HCT116 (cell line): ENCODE data around the gene APBA1. TPM values are rescaled to one million over a fixed set of nuclear protein-coding genes. Genes with fewer than 3 reads are reported as not detected.

Experiments used
- ATAC-seq: fragments of 200-7000 bp; cut with Tn5 transposase; 2 replicates; pipeline ENCODE4 v1.9.1; 2020; ENCODE audit warnings: mild to moderate bottlenecking, moderate library complexity
- BruUV-seq: library from RNA; stranded (reverse); fragments of 400-500 nt; replicated peaks from 2 replicates; lab custom pipeline; 2021; lab: Mats Ljungman, UMichigan
- CTCF ChIA-PET: fragments of 300-600 bp; sonication (Branson Sonifier 250); formaldehyde crosslinking; loops from one replicate; lab custom pipeline; 2021; ENCODE audit warnings: antibody characterized with exemption; lab: Charles Lee
- POLR2A ChIA-PET: fragments of 300-600, 350-600 bp; sonication (Branson Sonifier 250); formaldehyde crosslinking; loops from one replicate; lab custom pipeline; 2021; ENCODE audit warnings: antibody characterized with exemption; lab: Charles Lee
- RAD21 ChIA-PET, 2 experiments: fragments of 300-600 bp; sonication (Branson Sonifier 250); formaldehyde crosslinking; loops; one replicate each; lab custom pipeline; 2023; ENCODE audit warnings: low total read pairs in 2 of 2; ENCODE audit not compliant: uncharacterized antibody in 2 of 2, unreplicated experiment in 2 of 2, low non-redundant PET in 1 of 2; lab: Charles Lee
- DNase-seq: peaks from one replicate; pipeline ENCODE4 v3.0.0-alpha.2; 2010; ENCODE audit warnings: low read depth, low spot score
- H2AFZ ChIP-seq: fragments of 200-600 bp; shearing (Covaris generic), sonication (generic); 2 replicates; pipeline ENCODE4 v1.6.1; 2017; ENCODE audit warnings: low read depth, mixed run types, mixed read lengths, antibody characterized with exemption, low read length; ENCODE audit not compliant: poor library complexity, severe bottlenecking
- H3K27ac ChIP-seq: 2 replicates; pipeline ENCODE4 v1.5.1; 2012; ENCODE audit warnings: low read depth, low read length
- H3K27me3 ChIP-seq: fragments of 200-600 bp; sonication (generic); 2 replicates; pipeline ENCODE4 v1.6.1; 2016; ENCODE audit warnings: mixed run types, low read length, mixed read lengths; ENCODE audit not compliant: insufficient read depth
- H3K36me3 ChIP-seq, 2 experiments: fragments of 200-500 bp in 1 of 2; fragments of 200-600 bp in 1 of 2; sonication (Bioruptor generic) in 1 of 2; sonication (generic) in 1 of 2; 2 replicates each; pipeline versions ENCODE4 v1.5.1 to v1.6.1; 2014 to 2016; ENCODE audit warnings: low read length in 2 of 2, inconsistent platforms in 1 of 2, mixed read lengths in 1 of 2, mixed run types in 1 of 2; ENCODE audit not compliant: insufficient read depth in 2 of 2, control insufficient read depth in 1 of 2
- H3K4me1 ChIP-seq, 2 experiments: fragments of 200-600 bp in 1 of 2; sonication (generic) in 1 of 2; 2 replicates each; pipeline versions ENCODE4 v1.5.1 to v1.6.1; 2012 to 2017; ENCODE audit warnings: low read length in 2 of 2, inconsistent platforms in 1 of 2, mild to moderate bottlenecking in 1 of 2, mixed read lengths in 1 of 2, mixed run types in 1 of 2, moderate library complexity in 1 of 2; ENCODE audit not compliant: insufficient read depth in 2 of 2, control insufficient read depth in 1 of 2
- H3K4me2 ChIP-seq: fragments of 200-600 bp; sonication (generic); 2 replicates; pipeline ENCODE4 v1.6.1; 2017; ENCODE audit warnings: mixed run types, low read length, mixed read lengths
- H3K4me3 ChIP-seq, 2 experiments: fragments of 200-600 bp in 1 of 2; sonication (generic) in 1 of 2; replicated peaks in 1 of 2; 2 replicates each; pipeline ENCODE4 v1.5.1; 2011 to 2016; ENCODE audit warnings: low read length in 2 of 2, control low read depth in 1 of 2, low read depth in 1 of 2, mild to moderate bottlenecking in 1 of 2, mixed read lengths in 1 of 2, mixed run types in 1 of 2
- H3K79me2 ChIP-seq: fragments of 200-600 bp; sonication (generic); 2 replicates; pipeline ENCODE4 v1.6.1; 2017; ENCODE audit warnings: mild to moderate bottlenecking, mixed run types, low read length, moderate library complexity, mixed read lengths; ENCODE audit not compliant: insufficient read depth
- H3K9ac ChIP-seq: fragments of 200-600 bp; sonication (generic); 2 replicates; pipeline ENCODE4 v1.6.1; 2016; ENCODE audit warnings: low read length, mixed read lengths
- H3K9me2 ChIP-seq: fragments of 200-600 bp; sonication (generic), shearing (Covaris generic); 2 replicates; pipeline ENCODE4 v1.6.1; 2017; ENCODE audit warnings: mixed run types, mild to moderate bottlenecking, moderate library complexity; ENCODE audit not compliant: insufficient read depth
- H3K9me3 ChIP-seq, 2 experiments: fragments of 200-500 bp in 1 of 2; fragments of 200-600 bp in 1 of 2; sonication (Bioruptor generic) in 1 of 2; sonication (generic) in 1 of 2; 2 replicates each; pipeline ENCODE4 v1.6.1; 2014 to 2017; ENCODE audit warnings: low read length in 2 of 2, mixed read lengths in 2 of 2, inconsistent platforms in 1 of 2, low read depth in 1 of 2, mild to moderate bottlenecking in 1 of 2, mixed run types in 1 of 2, moderate library complexity in 1 of 2; ENCODE audit not compliant: control insufficient read depth in 1 of 2, insufficient read depth in 1 of 2
- H4K20me1 ChIP-seq: fragments of 200-600 bp; sonication (generic), shearing (Covaris generic); 2 replicates; pipeline ENCODE4 v1.6.1; 2017; ENCODE audit warnings: mixed run types, mild to moderate bottlenecking, moderate library complexity; ENCODE audit not compliant: insufficient read depth
- ATF3 ChIP-seq: IDR thresholded peaks from 2 replicates; pipeline ENCODE4 v1.6.1; 2012
- CBX3 ChIP-seq: IDR thresholded peaks from 2 replicates; pipeline ENCODE4 v1.6.1; 2012; ENCODE audit warnings: low read depth
- CTCF ChIP-seq, 3 experiments: fragments of 200-600 bp in 1 of 3; sonication (generic) in 1 of 3; IDR thresholded peaks in 2 of 3; conservative IDR thresholded peaks in 1 of 3; 2 replicates each; pipeline ENCODE4 v1.5.1; 2012 to 2017; ENCODE audit warnings: low read depth in 2 of 3, low read length in 2 of 3, antibody characterized with exemption in 1 of 3, borderline replicate concordance in 1 of 3, control low read depth in 1 of 3, mild to moderate bottlenecking in 1 of 3, mixed read lengths in 1 of 3, mixed run types in 1 of 3, moderate library complexity in 1 of 3; ENCODE audit not compliant: insufficient read depth in 1 of 3
- ELF1 ChIP-seq: IDR thresholded peaks from 2 replicates; pipeline ENCODE4 v1.6.1; 2012; ENCODE audit warnings: low read depth, borderline replicate concordance
- EZH2 ChIP-seq: fragments of 200-600 bp; sonication (generic); IDR thresholded peaks from 2 replicates; pipeline ENCODE4 v1.6.1; 2017; ENCODE audit warnings: antibody characterized with exemption, mixed run types
- FOSL1 ChIP-seq: IDR thresholded peaks from 2 replicates; pipeline ENCODE4 v1.6.1; 2012; ENCODE audit warnings: low read depth
- JUND ChIP-seq: IDR thresholded peaks from 2 replicates; pipeline ENCODE4 v1.6.1; 2012
- POLR2AphosphoS5 ChIP-seq: IDR thresholded peaks from 2 replicates; pipeline ENCODE4 v1.6.1; 2011; ENCODE audit warnings: mild to moderate bottlenecking, low read depth, low read length, moderate library complexity
- REST ChIP-seq: IDR thresholded peaks from 2 replicates; pipeline ENCODE4 v1.6.1; 2012; ENCODE audit warnings: low read depth
- SIN3A ChIP-seq: IDR thresholded peaks from 2 replicates; pipeline ENCODE4 v1.6.1; 2012; ENCODE audit warnings: low read depth
- SP1 ChIP-seq: IDR thresholded peaks from 2 replicates; pipeline ENCODE4 v1.6.1; 2012; ENCODE audit warnings: low read depth
- SRF ChIP-seq: IDR thresholded peaks from 2 replicates; pipeline ENCODE4 v1.6.1; 2012; ENCODE audit warnings: low read depth
- ZFX ChIP-seq: fragments of 450-650 bp; IDR thresholded peaks from 2 replicates; pipeline ENCODE4 v1.6.1; 2017
- intact Hi-C: fragments of 100-400 bp; cut with micrococcal nuclease; formaldehyde crosslinking; loops from 2 replicates; pipeline ENCODE4 v1.10.0; 2022
- total RNA-seq: library from RNA; stranded (reverse); gene quantifications from one replicate; pipeline ENCODE4 v1.2.1, GENCODE V29; 2021; ENCODE audit not compliant: unreplicated experiment

Gene APBA1
- total RNA-seq, 1 experiment from 2014 or later: 0.20 TPM

- ChIA-PET CTCF (no interaction called here), POLR2A (no interaction called here), RAD21 (no interaction called here)
- no peaks in the 10 kb centered on the region for H3K4me1 ChIP-seq
- H3K9me2 ChIP-seq: no peaks in the 10 kb centered on the region
- BruUV-seq: no TSS peak
- no peak overlapping the region for H3K4me3 ChIP-seq
- ATAC-seq (no peak), DNase-seq (no peak)
- H3K79me2 ChIP-seq: no peaks in the 10 kb centered on the region
- no peak overlapping the region for H3K27ac ChIP-seq
- intact Hi-C loops: no loop called here
- no peak overlapping the region for H3K9ac ChIP-seq
- peaks cover 42% of the 10 kb centered on the region for H3K27me3 ChIP-seq
- TF ChIP-seq REST (no peak), EZH2 (no peak), CTCF (IDR thresholded peaks at IDR 0.05 in 2 of 3, conservative IDR thresholded peaks at IDR 0.05 in 1 of 3; ENCODE audit: borderline replicate concordance in 1 of 3, insufficient read depth in 1 of 3, low read depth in 2 of 3, low read length in 2 of 3) (no peak), SIN3A (no peak), ZFX (no peak), CBX3 (no peak), POLR2AphosphoS5 (no peak), ATF3 (no peak), JUND (no peak), SP1 (no peak), SRF (no peak), FOSL1 (no peak), ELF1 (no peak)
- TF ChIP-seq, all 23 proteins: peak for 0
- H3K36me3 ChIP-seq: no peaks in the 10 kb centered on the region
- H4K20me1 ChIP-seq: no peaks in the 10 kb centered on the region
- H3K4me2 ChIP-seq: no peak overlapping the region
- H2AFZ ChIP-seq: no peak overlapping the region
- H3K9me3 ChIP-seq: no peaks in the 10 kb centered on the region
These were observed 78.9 kb downstream of the APBA1 start for GRCh38 chr9:69593301-69593700.
